Fibroblast of lung (primary cell): ENCODE results near the gene CYP19A1. TPM values are rescaled to one million over a fixed set of nuclear protein-coding genes. Genes with fewer than 3 reads are reported as not detected.

Source experiments
- DNase-seq, 2 donors: peaks; one replicate each; pipeline versions ENCODE4 v3.0.0 to v3.0.0-alpha.2; 2010; ENCODE audit warnings: low read depth in 2 of 2
- H2AFZ ChIP-seq: 2 replicates; pipeline ENCODE4 v1.5.1; 2012; ENCODE audit warnings: low read length, control low read depth, inconsistent platforms
- H3K27ac ChIP-seq: 2 replicates; pipeline ENCODE4 v1.5.1; 2011; ENCODE audit warnings: low read length, control low read depth; ENCODE audit not compliant: insufficient read depth
- H3K27me3 ChIP-seq: 2 replicates; pipeline ENCODE4 v1.5.1; 2011; ENCODE audit warnings: mild to moderate bottlenecking, low read length; ENCODE audit not compliant: control insufficient read depth, insufficient read depth
- H3K36me3 ChIP-seq: 2 replicates; pipeline ENCODE4 v1.5.1; 2011; ENCODE audit warnings: low read length; ENCODE audit not compliant: control insufficient read depth, insufficient read depth
- H3K4me1 ChIP-seq: 2 replicates; pipeline ENCODE4 v1.5.1; 2011; ENCODE audit warnings: low read length; ENCODE audit not compliant: control insufficient read depth, insufficient read depth; ENCODE audit errors: extremely low read depth
- H3K4me2 ChIP-seq: 2 replicates; pipeline ENCODE4 v1.5.1; 2011; ENCODE audit warnings: low read length, control low read depth; ENCODE audit not compliant: insufficient read depth; ENCODE audit errors: extremely low read depth
- H3K4me3 ChIP-seq, 4 experiments: fragments of 200-600 bp in 1 of 4; sonication (generic) in 1 of 4; replicated peaks in 1 of 4; 2 replicates each; pipeline ENCODE4 v1.5.1; 2011 to 2016; ENCODE audit warnings: low read length in 4 of 4, low read depth in 3 of 4, mild to moderate bottlenecking in 3 of 4, control low read depth in 2 of 4, inconsistent platforms in 1 of 4, mixed read lengths in 1 of 4; ENCODE audit not compliant: insufficient read depth in 1 of 4; ENCODE audit errors: control extremely low read depth in 1 of 4
- H3K79me2 ChIP-seq: 2 replicates; pipeline ENCODE4 v1.5.1; 2012; ENCODE audit warnings: mild to moderate bottlenecking, low read length, inconsistent platforms; ENCODE audit not compliant: control insufficient read depth, insufficient read depth
- H3K9ac ChIP-seq: 2 replicates; pipeline ENCODE4 v1.5.1; 2011; ENCODE audit warnings: mild to moderate bottlenecking, low read length, control low read depth; ENCODE audit not compliant: insufficient read depth
- H3K9me3 ChIP-seq: 2 replicates; pipeline ENCODE4 v1.5.1; 2012; ENCODE audit warnings: low read depth, low read length; ENCODE audit not compliant: control insufficient read depth, insufficient read depth
- H4K20me1 ChIP-seq: 2 replicates; pipeline ENCODE4 v1.5.1; 2011; ENCODE audit warnings: low read length; ENCODE audit not compliant: control insufficient read depth, insufficient read depth; ENCODE audit errors: extremely low read depth
- EZH2 ChIP-seq: IDR thresholded peaks from 2 replicates; pipeline ENCODE4 v1.5.1; 2012; ENCODE audit warnings: low read length, control low read depth, mild to moderate bottlenecking; ENCODE audit errors: missing control alignments
- polyA plus RNA-seq, 2 donors: library from polyadenylated mRNA; depleted of rRNA in 1 of 2; stranded (reverse) in 1 of 2; unstranded in 1 of 2; fragments of >200 nt; gene quantifications; 2 replicates each; pipeline ENCODE4 v1.2.1, GENCODE V29; 2011 to 2012; ENCODE audit warnings: missing spikeins in 1 of 2
- total RNA-seq: library from RNA; depleted of rRNA; stranded (reverse); fragments of >200 nt; gene quantifications from 2 replicates; pipeline ENCODE4 v1.2.1, GENCODE V29; 2014
- TF ChIP-seq, protein P1 (sequence below), 2 donors: IDR thresholded peaks in 1 of 2; conservative IDR thresholded peaks in 1 of 2; 1 replicate in 1 of 2; 2 replicates in 1 of 2; pipeline ENCODE4 v1.5.1; 2011 to 2012; ENCODE audit warnings: low read length in 2 of 2, control low read depth in 1 of 2, inconsistent platforms in 1 of 2, low read depth in 1 of 2, mild to moderate bottlenecking in 1 of 2

CYP19A1 gene
- total and polyA plus RNA-seq, 2 donors (not counting 1 experiment from before 2014, with no cell fraction given): 0.16 to 2.3 TPM

- Histone ChIP-seq H3K79me2 (no peaks in the 10 kb centered on the region), H3K36me3 (no peaks in the 10 kb centered on the region), H4K20me1 (no peaks in the 10 kb centered on the region), H3K27me3 (peaks cover 9% of the 10 kb centered on the region), H3K4me2 (no peak overlapping the region), H3K4me1 (no peaks in the 10 kb centered on the region), H2AFZ (no peak overlapping the region), H3K9ac (no peak overlapping the region), H3K9me3 (no peaks in the 10 kb centered on the region), H3K4me3 (no peak overlapping the region), H3K27ac (no peak overlapping the region)
- no peak for TF ChIP-seq EZH2
- TF ChIP-seq, protein P1, sequence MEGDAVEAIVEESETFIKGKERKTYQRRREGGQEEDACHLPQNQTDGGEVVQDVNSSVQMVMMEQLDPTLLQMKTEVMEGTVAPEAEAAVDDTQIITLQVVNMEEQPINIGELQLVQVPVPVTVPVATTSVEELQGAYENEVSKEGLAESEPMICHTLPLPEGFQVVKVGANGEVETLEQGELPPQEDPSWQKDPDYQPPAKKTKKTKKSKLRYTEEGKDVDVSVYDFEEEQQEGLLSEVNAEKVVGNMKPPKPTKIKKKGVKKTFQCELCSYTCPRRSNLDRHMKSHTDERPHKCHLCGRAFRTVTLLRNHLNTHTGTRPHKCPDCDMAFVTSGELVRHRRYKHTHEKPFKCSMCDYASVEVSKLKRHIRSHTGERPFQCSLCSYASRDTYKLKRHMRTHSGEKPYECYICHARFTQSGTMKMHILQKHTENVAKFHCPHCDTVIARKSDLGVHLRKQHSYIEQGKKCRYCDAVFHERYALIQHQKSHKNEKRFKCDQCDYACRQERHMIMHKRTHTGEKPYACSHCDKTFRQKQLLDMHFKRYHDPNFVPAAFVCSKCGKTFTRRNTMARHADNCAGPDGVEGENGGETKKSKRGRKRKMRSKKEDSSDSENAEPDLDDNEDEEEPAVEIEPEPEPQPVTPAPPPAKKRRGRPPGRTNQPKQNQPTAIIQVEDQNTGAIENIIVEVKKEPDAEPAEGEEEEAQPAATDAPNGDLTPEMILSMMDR (conservative IDR thresholded peaks at IDR 0.05 in 1 of 2, IDR thresholded peaks at IDR 0.05 in 1 of 2; ENCODE audit: low read depth in 1 of 2, low read length in 2 of 2): no peak
- no peak for DNase-seq
Measured at GRCh38 chr15:51289290-51289689, 49.1 kb downstream of the CYP19A1 start.

DNA sequence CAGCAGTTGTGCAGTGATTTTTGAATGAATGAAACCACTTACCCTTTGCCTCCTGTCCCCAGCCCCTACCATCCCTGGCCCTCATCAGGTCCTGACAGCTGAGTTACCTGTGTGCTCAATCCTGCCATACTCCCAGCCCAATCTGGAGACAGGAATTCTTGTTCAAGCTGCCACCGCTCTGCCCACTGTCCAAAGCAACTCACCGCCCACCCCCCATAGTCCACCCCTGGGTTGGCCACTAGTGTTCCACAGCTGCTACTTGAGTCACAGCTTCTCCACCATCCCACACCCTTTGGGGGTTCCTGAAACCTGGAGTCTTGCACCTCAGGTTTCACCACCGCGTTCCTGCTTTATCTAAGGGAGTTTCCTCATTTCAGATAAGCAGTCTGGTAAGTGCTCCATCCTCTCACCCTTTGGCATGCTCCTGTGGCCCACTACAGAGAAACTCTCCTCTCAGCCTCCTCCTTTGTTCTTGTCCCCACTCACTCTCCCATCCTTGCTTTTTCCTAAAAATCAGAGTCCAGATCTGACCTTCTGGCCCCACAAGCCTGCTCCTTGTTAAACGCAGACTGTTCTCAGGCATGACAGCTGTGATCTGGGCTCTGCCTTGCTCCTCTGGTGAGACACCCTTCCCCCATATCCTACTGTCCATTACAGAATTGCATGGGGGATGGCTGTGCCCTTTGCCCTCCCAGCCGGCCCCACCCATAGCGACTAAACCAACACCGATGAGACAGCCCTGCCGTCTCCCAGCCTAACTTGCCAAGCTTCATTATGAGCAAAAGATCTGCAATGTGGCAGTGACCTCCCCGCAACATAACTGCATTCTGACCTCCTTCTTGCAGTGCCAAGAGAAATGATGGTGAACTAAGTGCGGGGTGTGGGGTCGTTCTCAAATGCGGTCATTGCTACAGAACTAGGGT is 50.0 kb downstream of the CYP19A1 start:
- no peaks in the 10 kb centered on the region for H3K79me2 ChIP-seq
- H3K4me1 ChIP-seq: no peaks in the 10 kb centered on the region
- no peaks in the 10 kb centered on the region for H4K20me1 ChIP-seq
- H3K4me2 ChIP-seq: no peak overlapping the region
- peak; percentile 62 to 64 for DNase-seq
- H2AFZ ChIP-seq: no peak overlapping the region
- no peak for TF ChIP-seq EZH2
- TF ChIP-seq, protein P1 (conservative IDR thresholded peaks at IDR 0.05 in 1 of 2, IDR thresholded peaks at IDR 0.05 in 1 of 2; ENCODE audit: low read depth in 1 of 2, low read length in 2 of 2): no peak
- H3K4me3 ChIP-seq: no peak overlapping the region
- no peak overlapping the region for H3K9ac ChIP-seq
- H3K27me3 ChIP-seq: peaks cover 9% of the 10 kb centered on the region
- H3K36me3 ChIP-seq: no peaks in the 10 kb centered on the region
- H3K9me3 ChIP-seq: no peaks in the 10 kb centered on the region
- H3K27ac ChIP-seq: no peak overlapping the region

DNA sequence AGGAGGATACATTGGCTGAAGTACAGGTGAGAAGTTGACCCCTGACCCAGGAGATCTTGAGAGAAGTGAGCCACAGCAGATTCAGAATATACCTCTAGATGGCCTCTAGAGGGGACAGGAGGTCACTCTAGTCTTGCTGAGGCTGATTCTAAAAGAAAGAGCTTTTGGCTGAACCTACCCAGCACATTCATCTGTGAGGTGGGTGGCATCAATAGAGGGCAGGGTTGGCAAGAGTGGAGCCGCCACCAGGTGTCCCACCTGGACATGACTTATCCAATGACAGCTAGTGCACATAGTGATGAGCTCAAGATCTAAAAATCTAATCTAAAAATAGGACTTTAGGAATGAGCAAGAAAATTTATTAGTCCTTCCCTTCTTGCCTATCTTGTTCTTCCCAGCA is 51.6 kb downstream of the CYP19A1 start:
- no peak for DNase-seq
- no peak overlapping the region for H3K27ac ChIP-seq
- no peaks in the 10 kb centered on the region for H3K4me1 ChIP-seq
- no peak overlapping the region for H3K9ac ChIP-seq
- H3K9me3 ChIP-seq: no peaks in the 10 kb centered on the region
- no peaks in the 10 kb centered on the region for H3K36me3 ChIP-seq
- TF ChIP-seq EZH2: no peak
- TF ChIP-seq, protein P1 (conservative IDR thresholded peaks at IDR 0.05 in 1 of 2, IDR thresholded peaks at IDR 0.05 in 1 of 2; ENCODE audit: low read depth in 1 of 2, low read length in 2 of 2): no peak
- H3K79me2 ChIP-seq: no peaks in the 10 kb centered on the region
- H4K20me1 ChIP-seq: no peaks in the 10 kb centered on the region
- H3K4me2 ChIP-seq: no peak overlapping the region
- H3K4me3 ChIP-seq: no peak overlapping the region
- peaks cover 9% of the 10 kb centered on the region for H3K27me3 ChIP-seq
- H2AFZ ChIP-seq: no peak overlapping the region
